Measurements from ENCODE around the gene WDR18.

Gene WDR18

DNA sequence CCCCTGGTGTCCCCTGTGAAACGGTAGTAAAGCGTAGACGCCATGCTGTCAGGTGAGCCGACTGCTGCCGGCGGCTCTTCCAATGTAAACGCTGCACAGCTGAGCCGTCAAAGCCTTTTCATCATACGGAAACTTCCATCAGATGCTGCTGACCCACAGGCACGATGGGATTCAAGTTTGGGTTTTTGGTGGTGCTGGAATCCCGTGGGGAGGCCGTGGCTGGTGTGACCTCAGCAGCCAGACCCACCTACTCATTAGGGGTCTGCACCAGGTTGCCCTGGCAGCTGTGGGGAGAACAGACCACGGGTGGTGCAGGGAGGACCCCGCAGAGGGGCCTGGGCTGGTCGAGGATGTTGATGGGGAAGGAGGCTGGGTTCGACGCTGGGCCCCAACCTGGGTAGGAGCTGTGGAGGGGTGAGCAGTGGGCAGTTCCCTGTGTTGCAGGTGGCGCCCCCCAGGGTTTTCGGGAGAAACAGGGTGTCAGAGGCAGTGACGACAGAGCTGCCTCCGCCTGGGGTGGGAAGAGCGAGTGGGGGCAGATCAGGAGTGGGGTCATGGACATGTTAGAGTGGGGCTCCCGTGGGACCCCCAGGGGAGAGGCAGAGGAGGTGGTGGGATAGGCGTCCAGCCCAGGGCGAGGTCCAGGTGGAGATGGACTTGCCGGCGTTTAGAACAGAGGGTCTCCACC is 22.7 kb downstream of the WDR18 start:
- DNase-seq (ENCODE audit: low read depth in 3 of 3) = no peak

DNA sequence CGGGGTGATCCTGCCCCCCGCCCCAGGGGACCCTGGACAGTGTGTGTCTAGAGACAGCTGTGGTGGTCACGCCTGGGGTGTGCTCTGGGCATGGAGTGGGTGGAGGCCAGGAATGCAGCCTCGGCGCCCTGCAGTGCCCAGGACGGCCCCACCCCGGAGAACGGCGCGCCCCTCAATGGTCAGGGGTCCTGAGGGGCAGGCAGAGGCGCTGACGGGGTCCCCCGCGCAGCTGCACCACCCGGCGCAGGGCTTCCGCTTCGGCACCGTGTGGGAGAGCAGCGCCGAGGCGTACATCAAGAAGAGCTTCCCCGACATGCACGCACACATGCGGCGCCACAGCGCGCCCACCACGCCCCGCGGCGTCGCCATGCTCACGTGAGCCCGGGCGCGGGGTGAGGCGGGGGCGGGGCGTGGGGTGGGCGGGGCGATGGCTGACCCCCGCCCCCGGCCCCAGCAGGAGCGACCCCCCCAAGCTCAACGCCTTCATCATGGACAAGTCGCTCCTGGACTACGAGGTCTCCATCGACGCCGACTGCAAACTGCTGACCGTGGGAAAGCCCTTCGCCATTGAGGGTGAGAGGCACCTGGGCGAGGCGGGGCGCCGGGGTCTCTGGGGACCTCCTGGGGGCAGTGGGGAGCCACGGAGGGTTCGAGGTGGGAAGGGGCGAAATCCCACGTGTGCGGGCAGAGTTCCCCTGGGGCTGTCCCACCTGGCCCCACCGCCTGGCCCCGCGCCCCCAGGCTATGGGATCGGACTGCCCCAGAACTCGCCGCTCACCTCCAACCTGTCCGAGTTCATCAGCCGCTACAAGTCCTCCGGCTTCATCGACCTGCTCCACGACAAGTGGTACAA is 23.5 kb downstream of the WDR18 start:
- no peak for DNase-seq (ENCODE audit: low read depth in 3 of 3)

DNA sequence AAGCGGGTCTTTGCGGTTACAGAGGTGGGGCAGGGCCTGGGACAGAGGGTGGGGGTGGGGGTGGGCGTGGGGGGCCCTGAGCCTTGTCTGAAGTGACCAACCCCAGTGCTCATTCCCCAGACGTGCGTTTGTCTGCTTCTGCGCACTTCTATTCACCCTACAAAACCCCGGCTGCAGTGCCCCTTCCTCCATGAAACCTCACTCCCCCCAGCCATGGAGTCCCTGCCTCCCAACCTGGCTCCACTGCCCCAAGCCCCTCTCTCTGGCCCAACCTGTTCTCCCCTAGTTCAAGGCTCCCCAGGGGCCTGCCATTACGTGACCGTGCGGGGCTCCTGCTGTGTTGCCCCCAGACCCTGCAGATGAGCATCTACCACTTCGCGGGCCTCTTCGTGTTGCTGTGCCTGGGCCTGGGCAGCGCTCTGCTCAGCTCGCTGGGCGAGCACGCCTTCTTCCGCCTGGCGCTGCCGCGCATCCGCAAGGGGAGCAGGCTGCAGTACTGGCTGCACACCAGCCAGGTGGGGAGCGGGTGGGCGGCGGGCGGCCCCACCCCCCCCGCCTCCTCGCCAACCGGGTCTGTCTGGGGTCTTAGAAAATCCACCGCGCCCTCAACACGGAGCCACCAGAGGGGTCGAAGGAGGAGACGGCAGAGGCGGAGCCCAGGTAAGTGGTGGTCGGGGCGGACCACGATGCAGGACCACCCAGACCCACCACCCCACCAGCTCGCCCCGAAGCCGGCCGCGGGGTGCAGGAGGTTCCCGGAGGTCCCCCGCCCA is 24.3 kb downstream of the WDR18 start:
- DNase-seq (ENCODE audit: low read depth in 3 of 3) = no peak

DNA sequence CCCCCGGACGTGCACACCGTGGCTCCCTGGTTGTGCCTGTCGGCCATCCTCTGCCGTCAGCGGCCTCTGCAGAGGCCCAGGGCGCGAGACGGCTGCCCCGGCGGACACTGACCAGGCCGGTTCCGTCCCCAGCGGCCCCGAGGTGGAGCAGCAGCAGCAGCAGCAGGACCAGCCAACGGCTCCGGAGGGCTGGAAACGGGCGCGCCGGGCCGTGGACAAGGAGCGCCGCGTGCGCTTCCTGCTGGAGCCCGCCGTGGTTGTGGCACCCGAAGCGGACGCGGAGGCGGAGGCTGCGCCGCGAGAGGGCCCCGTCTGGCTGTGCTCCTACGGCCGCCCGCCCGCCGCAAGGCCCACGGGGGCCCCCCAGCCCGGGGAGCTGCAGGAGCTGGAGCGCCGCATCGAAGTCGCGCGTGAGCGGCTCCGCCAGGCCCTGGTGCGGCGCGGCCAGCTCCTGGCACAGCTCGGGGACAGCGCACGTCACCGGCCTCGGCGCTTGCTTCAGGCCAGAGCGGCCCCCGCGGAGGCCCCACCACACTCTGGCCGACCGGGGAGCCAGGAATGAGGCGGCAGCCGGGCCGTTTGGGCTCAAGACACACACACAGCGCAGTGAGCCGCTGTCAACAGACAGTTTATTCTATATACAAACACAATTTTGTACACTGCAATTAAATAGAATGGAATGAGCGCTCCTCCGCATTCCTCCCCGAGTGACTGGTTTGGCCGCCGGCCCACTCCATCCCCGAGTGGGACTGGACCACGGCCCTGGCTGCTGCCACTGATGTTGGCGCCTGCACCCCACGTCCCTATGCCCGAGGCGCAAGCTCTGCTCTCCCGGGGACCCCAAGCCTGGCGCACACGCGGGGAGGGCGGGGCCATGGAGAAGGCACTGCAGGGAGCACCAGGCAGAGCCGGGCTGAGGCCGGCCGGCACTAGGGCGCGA is 25.2 kb downstream of the WDR18 start:
- no peak for DNase-seq (ENCODE audit: low read depth in 3 of 3)

DNA sequence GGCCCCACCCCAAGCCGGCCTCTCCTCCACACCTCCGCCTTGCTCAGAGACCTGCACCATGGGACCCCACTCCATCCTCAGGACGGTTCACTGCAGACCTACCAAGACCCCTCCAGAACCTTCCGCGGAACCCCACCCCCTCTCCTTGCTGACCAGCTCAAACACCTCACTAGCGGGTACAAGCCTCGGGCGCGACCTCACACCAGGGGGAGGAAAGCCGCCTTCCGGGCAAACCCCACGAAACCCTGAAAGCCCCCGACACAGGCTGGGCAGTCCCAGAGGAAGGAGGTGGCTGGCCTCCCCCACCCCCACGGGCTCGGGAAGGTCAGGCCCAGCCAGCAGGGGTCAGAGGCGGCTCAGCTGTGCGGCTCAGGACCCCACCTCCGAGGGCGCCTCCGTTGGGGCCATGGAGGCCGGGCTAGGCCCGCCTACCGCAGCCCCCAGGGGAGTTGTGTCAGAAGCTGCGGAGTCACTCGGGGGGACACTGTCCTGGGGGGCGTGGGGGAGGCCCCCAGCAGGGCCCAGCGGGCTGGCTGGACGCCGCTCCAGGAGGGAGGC is 25.9 kb downstream of the WDR18 start:
- no peak for DNase-seq (ENCODE audit: low read depth in 3 of 3)

DNA sequence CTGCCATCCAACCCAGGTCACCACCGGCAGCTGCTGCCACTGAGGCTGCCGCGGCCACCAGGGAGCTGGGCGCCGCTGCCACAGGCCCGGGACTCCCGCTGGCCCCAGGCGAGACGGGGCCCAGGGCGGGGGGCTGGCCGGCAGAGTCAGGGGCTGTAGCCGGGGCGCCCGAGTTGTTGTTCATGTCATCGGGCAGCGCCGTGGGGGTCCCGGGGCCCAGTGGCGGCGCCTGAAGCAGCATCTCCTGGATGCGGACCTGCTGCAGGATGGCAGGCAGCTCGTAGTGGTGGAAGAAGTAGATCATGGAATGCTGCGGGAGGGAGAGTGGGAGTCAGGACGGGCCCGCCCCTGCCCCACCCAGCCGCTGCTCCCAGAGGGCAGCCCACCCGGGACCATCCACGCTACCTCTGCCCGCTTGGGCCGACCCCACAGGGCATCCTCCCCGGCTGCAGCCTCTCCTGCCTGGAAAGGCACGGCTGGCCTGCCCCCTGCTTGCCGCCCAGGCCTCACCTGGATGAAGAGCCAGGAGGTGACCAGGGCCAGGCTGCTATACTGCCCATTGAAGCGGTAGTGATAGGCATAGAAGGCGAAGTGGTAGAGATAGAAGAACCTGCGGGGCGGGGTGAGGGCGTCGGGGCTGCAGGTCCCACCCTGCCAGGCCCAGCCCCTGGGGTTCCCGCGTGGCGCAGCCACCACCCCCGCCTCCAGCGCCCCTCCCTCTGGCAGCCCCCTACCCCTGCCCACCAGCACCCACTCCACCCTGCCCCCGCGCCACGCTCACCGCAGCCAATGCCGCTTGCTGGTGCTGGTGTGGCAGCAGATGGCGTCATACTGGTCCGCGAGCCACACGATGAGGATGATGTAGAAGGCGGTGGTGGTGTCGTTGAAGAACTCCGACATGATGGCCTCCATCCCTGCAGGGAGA is 26.7 kb downstream of the WDR18 start:
- no peak for DNase-seq (ENCODE audit: low read depth in 3 of 3)

DNA sequence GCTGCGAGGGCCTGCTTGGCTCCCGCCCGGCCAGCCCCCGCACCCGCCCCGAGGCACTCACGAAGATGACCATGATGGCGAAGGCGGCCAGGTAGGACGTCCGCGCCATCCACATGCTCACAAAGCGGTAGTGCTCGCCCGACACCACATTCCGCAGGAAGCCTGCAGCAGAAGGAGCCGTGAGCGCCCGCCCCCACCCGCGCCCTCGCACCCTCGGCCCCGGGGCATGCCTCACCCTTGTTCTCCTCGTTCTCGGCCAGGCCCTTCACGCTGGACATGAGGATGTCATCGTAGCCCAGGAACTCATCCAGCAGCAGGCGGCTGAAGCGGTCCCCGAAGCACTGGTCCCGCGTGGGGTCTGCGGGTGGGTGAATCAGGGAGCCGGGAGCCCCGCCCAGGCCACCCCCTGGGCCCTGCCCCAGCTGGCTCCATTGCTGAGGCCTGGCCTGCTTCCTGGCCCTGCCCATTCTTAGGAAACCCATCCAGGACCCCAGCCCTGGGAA is 27.7 kb downstream of the WDR18 start:
- DNase-seq (ENCODE audit: low read depth in 3 of 3) = no peak

DNA sequence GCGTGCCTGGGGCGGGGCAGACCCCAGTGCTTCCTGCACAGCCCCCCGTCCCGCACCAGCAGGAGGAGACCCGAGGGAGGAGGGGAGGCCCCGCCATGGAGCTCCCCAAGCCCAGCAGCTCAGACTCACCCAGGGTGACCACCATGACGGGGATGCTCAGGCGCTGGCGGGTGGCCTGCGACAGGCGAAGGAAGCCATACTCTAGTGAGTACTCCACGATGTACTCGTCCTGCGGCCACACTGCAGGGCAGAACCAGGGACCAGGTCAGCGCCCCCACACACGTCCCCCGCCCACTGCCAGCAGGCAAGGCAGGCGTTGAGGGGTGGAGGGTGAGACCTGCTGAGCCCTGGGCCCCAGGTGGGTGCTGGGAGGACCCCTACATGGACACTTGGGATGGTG is 28.2 kb downstream of the WDR18 start:
- no peak for DNase-seq (ENCODE audit: low read depth in 3 of 3)

DNA sequence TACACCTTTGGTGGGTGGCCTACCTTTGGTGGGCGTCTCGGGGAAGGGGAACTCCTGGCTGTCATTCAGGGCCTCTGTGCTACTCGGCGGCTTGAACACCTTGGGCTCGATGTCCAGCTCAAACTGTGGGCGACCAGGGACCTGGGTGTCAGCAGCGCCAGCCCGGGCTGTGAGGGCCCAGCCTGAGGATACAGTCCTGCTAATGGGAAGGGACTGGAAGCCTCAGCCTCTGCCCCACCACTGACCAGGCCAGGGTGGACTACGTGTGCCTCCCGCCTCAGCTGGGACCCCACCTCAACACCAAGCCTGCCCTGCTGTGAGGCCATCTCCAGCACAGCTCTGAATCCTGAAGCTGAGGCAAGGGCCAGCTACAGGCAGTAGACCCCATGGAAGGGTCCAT is 29.1 kb downstream of the WDR18 start:
- DNase-seq (ENCODE audit: low read depth in 3 of 3) = no peak

DNA sequence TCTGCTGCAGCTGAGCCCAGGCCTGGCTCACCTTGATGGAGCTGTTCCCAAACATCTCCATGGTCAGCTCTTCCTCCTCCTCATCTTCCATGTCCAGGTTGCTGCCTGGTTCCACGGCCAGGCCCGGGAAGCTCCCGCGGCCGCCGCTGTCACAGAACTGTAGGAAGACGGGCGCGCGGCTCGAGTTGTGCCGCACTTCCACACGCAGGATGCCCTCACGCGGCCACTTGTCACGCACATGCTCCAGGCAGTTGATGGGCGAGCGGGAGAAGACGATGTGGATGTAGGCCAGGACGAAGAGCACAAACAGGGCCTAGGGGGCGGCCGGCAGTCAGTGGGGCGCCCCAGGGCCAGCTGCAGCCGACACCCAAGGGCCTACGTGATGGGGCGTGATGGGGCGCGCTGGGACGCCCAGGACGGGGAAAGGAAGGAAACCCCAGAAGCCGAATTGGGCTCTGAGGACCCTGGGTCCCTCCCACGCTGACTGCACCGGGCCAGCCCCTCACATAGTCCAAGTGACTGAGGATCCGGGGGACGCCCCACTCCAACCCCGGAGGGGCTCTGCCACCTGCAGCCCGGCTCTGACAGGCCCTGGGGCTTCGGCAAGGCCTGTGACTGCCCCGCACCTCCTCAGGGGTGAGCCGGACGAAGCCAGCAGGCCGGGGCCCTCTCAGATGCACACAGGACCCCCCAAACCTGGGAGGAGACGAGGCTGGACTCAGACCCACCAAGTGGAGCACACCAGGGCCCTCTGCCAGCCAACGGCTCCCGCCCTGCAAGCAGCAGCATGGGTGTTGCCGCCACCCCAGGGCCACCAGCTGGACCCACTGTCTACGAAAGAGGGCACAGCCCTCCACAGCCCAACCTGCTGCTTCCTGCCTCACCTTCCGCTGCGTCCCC is 30.3 kb downstream of the WDR18 start:
- no peak for DNase-seq (ENCODE audit: low read depth in 3 of 3)

DNA sequence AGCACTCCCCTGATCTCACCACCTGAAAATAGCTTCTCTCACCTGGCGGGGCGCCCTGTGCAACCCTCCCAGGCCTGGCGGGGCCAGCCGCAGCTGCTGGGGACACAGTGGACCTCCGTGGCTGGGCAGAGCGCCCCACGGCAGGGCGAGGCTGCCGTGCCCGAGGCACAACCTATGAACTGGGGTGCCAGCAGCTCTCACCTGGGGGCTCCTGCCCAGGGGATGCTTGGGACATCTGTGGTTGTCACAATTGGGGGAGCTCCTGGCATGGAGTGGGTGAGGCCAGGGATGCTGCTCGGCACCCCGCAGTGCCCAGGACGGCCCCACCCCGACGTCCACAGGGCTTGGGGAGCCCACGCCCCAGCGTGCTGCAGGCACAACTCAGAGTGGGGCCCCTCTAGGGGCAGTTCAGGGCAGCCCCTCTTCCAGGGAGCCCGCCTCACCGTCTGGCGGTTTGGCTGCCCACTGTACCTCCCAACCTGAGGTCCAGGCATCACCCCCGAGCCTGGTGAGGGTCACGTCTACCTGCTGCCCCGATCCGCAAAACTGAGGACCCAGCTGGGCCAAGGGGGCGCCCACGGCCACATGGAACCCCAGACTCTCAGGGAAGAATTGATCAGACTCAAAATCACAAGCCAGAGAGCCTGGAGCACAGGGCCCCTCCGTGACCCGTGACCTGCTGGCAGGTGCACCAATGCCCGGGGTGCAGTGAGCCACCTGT is 31.1 kb downstream of the WDR18 start:
- no peak for DNase-seq (ENCODE audit: low read depth in 3 of 3)

DNA sequence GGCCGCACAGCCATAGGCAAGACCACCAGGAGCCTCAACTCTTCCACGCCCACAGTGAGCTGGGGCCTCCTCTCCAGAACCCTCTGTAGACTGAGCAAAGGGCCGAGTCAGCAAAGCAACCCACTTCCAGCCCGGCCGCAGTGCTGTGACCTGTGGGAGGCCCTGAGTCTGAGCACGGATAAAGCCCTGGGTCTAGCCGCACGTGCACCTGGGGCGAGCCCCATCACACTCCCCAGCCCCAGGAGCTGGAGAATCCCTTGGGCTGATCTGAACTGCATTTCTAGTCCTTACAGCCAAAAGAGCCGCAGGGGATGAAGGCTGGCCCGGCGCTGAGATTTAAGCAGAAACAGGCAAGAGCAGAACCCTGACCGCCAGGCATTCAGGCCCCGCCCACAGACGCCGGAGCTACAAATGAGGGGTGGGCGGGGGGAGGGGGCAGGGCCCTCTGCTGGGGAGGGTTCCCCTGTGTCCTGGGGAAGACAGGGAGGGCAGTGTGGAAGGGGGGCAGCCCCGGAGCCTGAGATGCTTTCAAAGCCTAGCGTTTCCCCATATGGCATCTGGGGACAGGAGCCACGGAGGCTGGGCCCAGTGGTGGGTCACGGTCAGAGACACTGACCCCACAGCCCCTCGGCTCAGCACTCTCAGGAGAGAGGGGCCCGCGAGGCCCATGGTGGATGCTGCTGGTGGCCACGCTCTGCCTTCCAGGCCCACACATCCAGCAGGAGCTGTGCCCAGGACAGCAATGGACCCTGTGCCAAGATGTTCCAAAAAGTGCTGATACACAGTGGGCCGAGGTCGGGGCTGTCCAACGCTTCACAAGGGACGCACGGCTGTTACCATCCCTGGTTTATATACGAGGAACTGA is 31.9 kb downstream of the WDR18 start:
- DNase-seq (ENCODE audit: low read depth in 3 of 3) = no peak

DNA sequence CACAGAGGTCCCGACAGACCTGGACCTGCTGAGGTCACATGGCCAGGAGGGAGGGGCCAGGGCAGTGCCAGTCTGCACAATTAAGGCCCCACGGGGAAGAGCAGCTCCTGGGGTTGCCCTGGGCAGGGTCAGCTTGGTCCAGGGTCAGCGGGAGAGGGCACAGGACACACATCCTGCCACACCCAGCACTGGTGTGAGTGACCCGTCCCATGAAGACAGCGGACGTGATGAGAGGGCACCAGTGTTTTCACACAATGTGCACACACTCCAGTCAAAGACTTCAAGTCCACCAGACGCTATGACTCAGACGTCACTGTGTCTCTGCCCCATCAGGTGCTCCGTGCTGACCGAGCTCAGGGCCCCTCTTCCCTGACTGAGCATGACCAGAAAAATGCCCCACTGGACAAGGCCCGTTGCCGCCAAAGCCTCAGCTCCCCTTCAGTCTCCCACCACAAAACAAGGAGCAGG is 32.5 kb downstream of the WDR18 start:
- no peak for DNase-seq (ENCODE audit: low read depth in 3 of 3)

DNA sequence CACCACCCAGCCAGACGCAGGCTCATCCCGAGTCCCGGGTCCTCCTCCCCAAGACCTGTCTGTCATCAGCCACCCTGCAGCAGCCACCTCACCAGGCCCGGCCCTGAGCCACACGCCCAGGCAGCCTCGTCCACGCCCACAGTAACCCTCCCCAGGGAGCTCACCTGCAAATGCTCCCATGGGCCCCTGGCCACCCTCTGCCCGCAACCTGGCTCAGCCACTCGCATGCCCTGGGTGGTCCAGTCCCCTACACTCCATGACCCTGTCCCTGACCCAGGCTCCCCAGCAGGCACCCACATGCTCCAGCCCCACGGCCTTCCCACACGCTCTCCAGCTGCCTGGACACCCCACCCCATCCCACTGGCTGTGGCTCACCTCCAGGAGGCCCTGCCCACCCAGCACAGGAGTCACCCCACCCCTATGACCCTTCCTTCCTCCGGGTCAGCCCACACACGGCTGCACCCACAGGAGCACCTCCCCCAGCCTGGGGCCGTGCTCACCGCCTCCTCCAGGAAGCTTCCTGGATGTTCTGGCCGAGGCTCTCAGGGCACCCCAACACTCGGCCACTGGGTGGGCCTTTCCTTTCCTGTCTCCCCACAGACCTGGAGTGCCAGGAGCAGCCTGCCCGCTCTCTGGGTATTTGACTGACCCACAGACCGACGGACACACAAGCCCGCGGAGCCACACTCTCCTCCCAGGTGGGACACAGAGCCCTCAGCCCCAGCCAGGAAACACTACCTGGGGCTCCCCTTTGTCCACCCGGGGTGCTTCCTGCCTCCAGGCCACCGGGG is 33.2 kb downstream of the WDR18 start:
- no peak for DNase-seq (ENCODE audit: low read depth in 3 of 3)

DNA sequence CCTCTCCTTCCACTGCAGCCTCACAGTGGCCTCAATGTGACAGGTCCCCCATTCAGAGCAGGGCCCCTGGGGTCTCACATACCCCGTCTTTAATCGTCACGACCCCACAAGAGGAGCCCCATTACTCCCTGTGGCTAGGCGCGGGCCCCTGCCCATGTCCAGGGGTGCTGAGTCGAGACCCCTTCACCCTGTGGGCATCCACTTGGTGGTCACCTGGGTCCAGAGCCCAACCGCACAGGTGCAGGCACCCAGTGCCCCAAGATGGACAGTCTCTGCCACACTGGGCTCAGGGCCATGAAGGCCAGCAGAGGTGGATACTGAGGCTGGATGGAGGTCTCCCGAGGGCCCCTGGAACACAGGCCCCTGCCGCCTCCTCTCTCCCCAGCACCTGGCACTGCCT is 33.8 kb downstream of the WDR18 start:
- no peak for DNase-seq (ENCODE audit: low read depth in 3 of 3)

DNA sequence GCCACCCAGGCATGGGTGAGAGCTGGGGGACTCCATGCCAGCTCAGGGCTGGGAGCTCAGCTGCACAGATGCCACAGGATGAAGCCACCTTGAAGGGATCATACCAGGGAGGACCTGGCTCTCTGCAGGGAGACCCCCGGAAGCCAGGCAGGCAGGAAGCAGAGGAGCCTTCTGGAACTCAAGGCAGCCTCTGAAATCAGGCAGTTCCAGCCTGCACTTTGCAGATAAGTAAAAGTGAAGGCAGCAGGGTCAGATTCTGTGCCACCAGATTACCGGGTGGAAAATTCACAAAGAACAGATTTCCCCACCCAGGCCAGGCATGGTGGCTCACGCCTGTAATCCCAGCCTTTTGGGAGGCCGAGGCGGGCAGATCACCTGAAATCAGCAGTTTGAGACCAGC is 34.2 kb downstream of the WDR18 start:
- DNase-seq (ENCODE audit: low read depth in 3 of 3) = no peak
